Fibroblast of peridontal ligament (primary cell): Measurements from ENCODE around the gene MSH3.
"Not testable (repeated sequence)": the region's sequence is repeated elsewhere in the genome, so short reads cannot be mapped to it uniquely, and the experiment has no call there.

Experiments used
- DNase-seq: peaks from one replicate; pipeline ENCODE4 v3.0.0-alpha.2; 2010; ENCODE audit errors: extremely low read depth

MSH3 gene

DNA sequence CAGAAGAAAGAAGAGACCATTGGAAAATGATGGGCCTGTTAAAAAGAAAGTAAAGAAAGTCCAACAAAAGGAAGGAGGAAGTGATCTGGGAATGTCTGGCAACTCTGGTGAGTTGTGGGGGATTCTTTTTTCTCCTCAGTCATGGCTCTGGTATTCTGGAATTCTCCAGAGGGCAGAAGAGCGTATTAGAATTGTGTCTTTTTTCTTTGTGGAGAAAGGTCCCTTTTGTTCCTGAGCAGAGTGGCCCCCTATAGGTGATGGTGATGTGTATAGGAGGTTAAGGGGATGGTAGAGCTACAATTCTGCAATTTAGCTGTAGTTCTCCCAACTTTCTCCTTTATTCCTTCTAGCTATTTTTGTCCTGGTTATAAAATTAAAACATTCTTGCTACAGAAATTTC is 2.0 kb downstream of the MSH3 start:
- peak; percentile 6 for DNase-seq

DNA sequence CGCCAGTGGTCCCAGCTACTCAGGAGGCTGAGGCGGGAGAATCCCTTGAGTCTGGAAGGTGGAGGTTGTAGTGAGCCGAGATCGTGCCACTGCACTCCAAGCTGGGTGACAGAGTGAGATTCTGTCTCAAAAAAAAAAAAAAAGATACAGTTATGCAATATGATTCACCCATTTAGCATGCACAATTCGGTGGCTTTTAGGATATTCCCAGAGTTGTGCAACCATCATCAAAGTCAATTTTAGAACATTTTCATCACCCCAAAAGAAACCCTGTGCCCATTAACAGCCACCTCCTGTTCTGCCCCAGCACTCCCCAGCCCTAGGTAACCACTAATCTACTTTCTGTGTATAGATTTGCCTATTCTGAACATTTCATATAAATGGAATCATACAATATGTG is 4.7 kb downstream of the MSH3 start:
- DNase-seq, result peak; percentile 55

- not testable (repeated sequence) for DNase-seq
These were observed 6.2 kb downstream of the MSH3 start for GRCh38 chr5:80660661-80661060.

GRCh38 chr5:80662108-80662507 is 7.7 kb downstream of the MSH3 start:
- DNase-seq, result no peak

DNA sequence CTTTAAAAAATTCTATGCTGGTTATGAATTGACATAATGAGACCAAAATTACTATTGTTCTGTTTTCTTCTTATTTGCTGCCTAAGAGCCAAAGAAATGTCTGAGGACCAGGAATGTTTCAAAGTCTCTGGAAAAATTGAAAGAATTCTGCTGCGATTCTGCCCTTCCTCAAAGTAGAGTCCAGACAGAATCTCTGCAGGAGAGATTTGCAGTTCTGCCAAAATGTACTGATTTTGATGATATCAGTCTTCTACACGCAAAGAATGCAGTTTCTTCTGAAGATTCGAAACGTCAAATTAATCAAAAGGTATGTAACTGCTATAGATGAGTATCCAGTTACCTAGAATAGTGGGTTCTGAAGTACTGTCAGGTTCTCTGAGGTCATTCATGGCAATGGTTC is 10.6 kb downstream of the MSH3 start:
- DNase-seq, result no peak

GRCh38 chr5:80667384-80667783 is 12.9 kb downstream of the MSH3 start:
- DNase-seq, result no peak

DNA sequence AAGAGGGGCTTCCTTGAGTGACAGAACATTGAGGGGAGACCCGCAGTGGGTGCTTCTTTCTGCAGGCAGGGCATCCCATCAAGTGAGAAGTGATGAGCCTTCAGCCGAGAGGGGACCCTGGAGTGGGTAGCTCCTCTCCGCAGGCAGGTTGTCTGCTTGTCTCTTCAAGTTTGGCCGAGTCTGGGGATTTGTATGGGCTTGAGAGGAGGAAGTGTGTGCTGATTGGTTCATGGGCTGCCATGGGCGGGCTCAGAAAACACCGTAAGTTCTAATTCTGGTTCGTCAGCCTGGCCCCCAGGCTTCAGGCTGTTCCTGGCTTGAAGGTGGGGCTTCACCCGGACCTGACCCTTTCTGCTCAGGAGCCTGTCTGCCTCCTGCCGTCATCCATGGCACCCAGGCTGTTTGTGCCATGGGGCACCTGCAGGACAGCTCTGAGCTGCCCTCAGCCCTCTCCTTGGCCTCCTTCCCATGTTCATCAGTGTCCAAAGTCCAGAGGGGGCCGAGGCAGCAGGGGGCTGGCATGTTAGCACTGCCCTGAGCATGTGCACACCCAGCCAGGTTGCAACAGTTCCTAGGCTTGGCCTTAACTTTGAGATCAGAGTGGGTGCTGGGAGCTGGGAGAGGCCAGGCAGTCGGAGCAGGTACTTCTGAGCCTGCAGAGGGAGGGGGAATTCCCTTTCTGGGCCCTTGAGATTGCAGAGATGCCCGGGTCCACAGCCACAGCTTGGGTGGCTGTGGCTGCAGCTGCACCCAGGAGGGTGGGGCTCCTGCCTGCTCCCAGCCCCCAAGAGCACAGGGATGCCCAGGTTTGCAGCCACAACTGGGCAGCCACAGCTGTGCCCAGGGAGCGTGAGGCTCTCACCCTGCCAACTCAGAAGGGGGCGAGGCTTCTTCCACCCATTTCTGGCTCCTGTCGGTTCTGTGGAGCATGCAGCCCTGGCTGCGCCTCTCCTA is 13.8 kb downstream of the MSH3 start:
- no peak for DNase-seq

DNA sequence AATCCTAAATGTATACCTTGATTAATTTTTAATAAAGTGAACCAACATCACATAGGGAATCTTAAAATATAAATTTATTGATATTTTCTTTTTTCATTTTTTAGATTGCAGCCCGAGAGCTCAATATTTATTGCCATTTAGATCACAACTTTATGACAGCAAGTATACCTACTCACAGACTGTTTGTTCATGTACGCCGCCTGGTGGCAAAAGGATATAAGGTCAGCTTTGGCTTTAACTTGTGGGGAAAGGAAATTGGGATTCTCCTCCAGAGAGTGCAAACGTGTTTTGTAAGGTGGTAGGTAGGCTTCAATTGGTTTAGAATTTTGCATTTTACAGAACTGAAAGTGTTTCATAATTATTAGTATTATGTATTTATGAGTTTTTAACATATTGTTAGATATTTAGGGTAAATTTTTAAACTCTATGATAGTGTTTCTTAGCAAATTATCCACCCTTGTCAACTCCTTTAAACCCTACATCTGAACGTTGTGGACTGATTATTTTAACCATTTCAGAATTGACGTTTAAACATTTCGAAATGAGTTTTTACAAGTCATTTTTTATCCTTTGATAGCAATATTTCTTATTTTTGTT is 17.8 kb downstream of the MSH3 start:
- peak; percentile 83 for DNase-seq

DNA sequence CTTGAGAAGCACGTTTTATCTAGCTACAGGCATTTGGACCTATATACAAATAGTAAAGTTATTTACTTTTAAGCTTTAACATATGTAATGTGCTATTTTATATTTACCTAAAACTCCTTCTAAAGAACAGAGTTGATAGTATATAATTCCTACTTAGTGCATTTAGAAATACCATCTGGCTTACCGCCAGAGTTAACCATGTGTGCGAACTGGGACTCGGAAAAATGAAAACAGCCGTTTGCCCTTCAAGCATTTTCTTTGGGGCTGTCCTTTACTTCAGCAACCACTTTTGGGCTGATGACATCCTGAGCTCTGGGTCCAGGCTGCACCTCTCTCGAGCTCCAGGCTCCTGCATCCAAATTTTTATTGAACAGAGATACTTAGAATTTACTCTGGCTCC is 22.3 kb downstream of the MSH3 start:
- DNase-seq, result no peak

DNA sequence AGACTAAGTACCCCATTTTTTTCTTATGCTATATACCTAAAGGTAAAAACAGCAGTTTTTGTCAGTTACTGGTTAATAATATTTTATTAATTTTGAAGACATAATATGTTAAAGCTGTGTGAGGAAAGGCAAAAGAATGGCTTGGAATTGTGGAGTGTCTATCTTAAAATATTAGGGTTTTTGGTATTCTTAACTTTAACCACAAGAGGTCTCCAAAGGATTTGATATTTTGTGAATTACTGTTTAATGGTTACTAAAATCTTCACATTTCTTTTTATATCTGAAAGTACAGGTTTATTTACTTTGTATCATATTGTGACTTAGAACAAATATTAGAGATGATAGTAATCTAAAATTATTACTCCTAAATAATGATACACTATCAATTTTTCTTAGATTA is 32.3 kb downstream of the MSH3 start:
- peak; percentile 65 for DNase-seq

DNA sequence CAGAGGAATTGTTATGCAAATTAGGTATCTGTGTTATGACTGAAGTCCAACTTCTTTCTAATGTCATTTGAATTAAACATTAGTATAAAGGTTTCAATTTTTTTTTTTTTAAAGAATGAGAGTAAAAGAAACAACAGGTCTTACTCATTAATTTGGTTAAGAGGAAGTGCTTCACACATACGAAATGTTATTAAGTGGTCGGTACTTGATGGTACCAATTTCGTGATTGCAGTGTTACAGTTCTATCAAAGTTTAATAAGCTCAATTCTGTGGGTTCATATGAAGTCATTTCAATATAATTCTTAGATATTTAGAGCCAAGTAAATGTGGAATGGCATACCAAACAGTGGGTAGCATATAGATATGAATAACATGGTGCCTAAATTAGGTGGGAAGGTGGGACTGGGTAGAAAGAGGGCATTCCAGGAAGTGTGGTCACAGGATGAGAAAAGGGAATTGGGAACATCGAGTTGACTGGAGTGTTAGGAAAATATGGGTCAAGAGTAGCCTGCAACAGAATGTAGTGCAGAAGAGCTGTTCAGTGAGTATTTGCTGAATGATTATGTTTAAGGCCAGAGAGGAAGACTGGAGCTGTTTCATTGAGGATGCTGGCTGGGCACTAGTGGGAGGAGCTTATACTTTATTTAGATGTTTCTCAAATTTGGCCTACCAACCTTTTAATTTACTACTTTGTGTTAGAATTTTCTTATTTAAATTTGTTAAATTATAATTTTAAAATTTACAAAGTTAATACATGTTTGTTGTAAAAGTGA is 34.4 kb downstream of the MSH3 start:
- no peak for DNase-seq

- no peak for DNase-seq
These were observed 35.2 kb downstream of the MSH3 start for GRCh38 chr5:80689627-80690026.

DNA sequence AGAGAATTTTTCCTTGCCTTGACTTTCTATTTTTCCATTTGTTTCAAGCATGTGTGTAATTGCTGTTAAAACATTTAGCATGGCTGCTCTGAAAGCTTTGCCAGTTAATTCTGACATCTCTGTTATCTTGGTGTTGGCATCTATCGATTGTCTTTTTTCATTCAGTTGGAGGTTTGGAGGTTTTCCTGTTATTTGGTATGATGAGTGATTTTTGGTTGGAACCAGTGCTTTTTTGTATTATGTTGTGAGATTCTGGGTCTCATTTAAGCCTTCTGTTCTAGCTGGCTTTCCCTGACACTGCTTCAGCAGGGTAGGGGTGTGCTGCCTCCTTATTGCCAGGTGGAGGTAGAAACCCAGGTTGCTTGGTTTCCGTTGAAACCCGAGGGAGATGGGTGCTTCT is 41.2 kb downstream of the MSH3 start:
- DNase-seq, result no peak

- DNase-seq, result no peak
These were observed 42.0 kb downstream of the MSH3 start for GRCh38 chr5:80696450-80696849.

DNA sequence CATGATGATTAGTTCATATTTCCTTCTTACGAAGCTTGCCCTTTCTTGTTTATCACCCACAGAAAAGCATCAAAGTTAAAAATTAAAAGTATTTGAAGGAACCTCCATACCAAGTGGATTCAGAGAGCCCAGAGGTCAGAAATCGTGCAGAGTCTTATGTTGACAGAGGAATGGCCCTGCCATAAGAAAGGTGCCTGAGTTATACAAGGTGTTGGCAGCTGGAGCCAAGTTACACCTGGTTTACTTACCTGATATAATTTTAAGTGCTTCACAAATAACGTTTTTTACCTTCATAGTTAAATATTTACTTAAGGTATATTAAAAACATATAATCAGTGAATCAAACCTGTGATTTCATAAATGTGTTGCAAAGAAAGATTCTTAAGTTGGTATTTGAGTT is 42.6 kb downstream of the MSH3 start:
- DNase-seq, result no peak

DNA sequence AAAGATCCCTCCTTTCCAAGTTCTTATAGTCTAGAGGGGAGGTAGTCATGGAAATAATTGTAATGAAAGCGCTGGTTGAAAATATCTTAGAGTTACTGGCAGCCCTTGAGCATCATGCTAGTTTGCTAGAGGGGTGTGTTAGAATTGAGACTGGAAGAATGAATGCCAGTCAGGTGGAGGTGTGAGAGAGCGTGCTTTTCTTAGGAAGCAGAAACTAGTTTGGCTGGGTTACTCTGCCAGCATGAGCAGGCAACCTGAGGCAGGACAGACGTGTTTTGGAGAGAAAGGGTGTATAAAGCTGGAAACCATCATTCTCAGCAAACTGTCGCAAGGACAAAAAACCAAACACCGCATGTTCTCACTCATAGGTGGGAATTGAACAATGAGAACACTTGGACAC is 43.9 kb downstream of the MSH3 start:
- DNase-seq, result no peak

DNA sequence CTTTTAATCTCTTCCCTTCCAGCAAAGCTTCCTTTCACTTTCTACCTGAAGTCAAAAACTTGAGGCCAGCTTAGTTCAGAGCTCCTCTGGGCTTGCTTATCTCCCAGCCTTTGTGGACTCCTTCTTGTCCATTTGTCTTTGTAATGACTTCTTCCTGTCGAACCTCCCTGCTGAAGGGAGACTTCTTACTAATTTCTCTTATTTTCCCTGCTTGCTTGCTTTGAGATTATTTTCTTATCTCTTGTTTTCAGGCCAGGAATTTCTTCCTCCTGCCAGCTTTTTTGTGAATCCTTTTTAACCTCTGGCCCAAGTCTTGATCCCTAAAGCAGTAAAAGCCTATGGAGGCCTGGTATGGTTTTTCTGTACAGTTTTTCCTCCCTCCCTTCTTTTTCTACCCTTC is 47.1 kb downstream of the MSH3 start:
- no peak for DNase-seq

GRCh38 chr5:80703291-80703690 is 48.8 kb downstream of the MSH3 start:
- no peak for DNase-seq

- peak; percentile 31 for DNase-seq
These were observed 49.3 kb downstream of the MSH3 start for GRCh38 chr5:80703747-80704146.

DNA sequence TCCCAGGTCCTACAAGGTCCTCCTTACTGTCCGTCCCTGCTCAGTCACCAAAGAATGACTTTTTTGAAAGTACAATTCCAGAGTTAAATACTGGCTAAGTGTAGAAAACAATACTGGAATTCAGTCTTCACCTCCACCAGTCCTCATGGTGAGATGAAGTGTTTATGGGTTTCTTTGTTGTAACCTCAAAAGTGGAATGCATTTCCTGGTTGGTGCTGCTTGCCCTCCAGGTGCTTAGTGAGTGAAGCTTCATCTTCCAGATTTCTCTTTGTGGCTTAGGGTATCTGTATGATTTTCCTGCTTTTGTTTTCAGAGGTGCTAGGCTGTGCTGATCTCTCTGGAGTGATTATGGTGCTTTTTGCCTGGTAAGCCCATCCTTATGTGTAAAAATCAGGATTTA is 49.8 kb downstream of the MSH3 start:
- DNase-seq, result no peak

GRCh38 chr5:80705216-80705769 is 50.8 kb downstream of the MSH3 start:
- DNase-seq, result no peak

GRCh38 chr5:80705801-80706200 is 51.3 kb downstream of the MSH3 start:
- DNase-seq, result no peak
